Gastrocnemius medialis (tissue), 4 donors: ENCODE data around the gene PALLD. TPM values are rescaled to one million over a fixed set of nuclear protein-coding genes. Genes with fewer than 3 reads are reported as not detected.

ENCODE experiments used
- ATAC-seq, 2 donors: fragments of 150-250 bp; one replicate each; pipeline ENCODE4 v1.9.1; 2016
- DNase-seq, 2 donors: peaks; one replicate each; pipeline ENCODE4 v3.0.0-alpha.2; 2019
- H3K27ac ChIP-seq, 4 donors: fragments of 200-600 bp; sonication (generic); 1 replicate in 1 of 4; 2 replicates in 3 of 4; pipeline ENCODE4 v1.5.1; 2016 to 2018; ENCODE audit warnings: mild to moderate bottlenecking in 2 of 4, moderate library complexity in 1 of 4
- H3K27me3 ChIP-seq, 3 donors: fragments of 200-600 bp; sonication (generic) in 2 of 3; 1 replicate in 1 of 3; 2 replicates in 2 of 3; pipeline versions ENCODE4 v1.5.1 to v1.6.0; 2016 to 2019; ENCODE audit warnings: mild to moderate bottlenecking in 1 of 3, moderate library complexity in 1 of 3
- H3K36me3 ChIP-seq, 2 donors: fragments of 200-600 bp; sonication (generic) in 1 of 2; one replicate each; pipeline ENCODE4 v1.5.1; 2017 to 2018
- H3K4me1 ChIP-seq, 2 donors: fragments of 200-600 bp; sonication (generic) in 1 of 2; one replicate each; pipeline ENCODE4 v1.5.1; 2016 to 2017; ENCODE audit warnings: mild to moderate bottlenecking in 2 of 2
- H3K4me3 ChIP-seq, 4 donors: fragments of 200-600 bp; sonication (generic) in 3 of 4; 1 replicate in 1 of 4; 2 replicates in 3 of 4; pipeline ENCODE4 v1.5.1; 2016 to 2019; ENCODE audit warnings: mild to moderate bottlenecking in 2 of 4
- H3K9me3 ChIP-seq, 3 donors: fragments of 200-600 bp; sonication (generic) in 2 of 3; 1 replicate in 1 of 3; 2 replicates in 2 of 3; pipeline ENCODE4 v1.5.1; 2016 to 2019
- POLR2A ChIP-seq, 2 donors: fragments of 450-650 bp; IDR thresholded peaks; one replicate each; pipeline ENCODE4 v1.6.1; 2017; ENCODE audit warnings: antibody characterized with exemption in 2 of 2, mild to moderate bottlenecking in 2 of 2, moderate library complexity in 2 of 2
- in situ Hi-C, 4 donors: fragments of 200-750 bp; cut with MboI; loops; one replicate each; pipeline versions ENCODE4 v1.15.0 to v1.8.0; 2017; ENCODE audit warnings: low sequenced_read_pairs in 4 of 4
- intact Hi-C: fragments of 100-400 bp; cut with DNase I; formaldehyde crosslinking; loops from one replicate; pipeline ENCODE4 v1.15.1; 2023; ENCODE audit warnings: low total_unique reads
- total RNA-seq, 4 donors: library from RNA; depleted of rRNA; stranded (reverse); fragments of >200 nt; gene quantifications; one replicate each; pipeline versions ENCODE4 v1.1.0 to v1.2.3, GENCODE V29; 2016
- TF ChIP-seq, protein P1 (sequence below), 5 experiments: fragments of 450-650 bp in 3 of 5; fragments of 200-600 bp in 2 of 5; sonication (generic) in 2 of 5; IDR thresholded peaks in 4 of 5; conservative IDR thresholded peaks in 1 of 5; 1 replicate in 4 of 5; 2 replicates in 1 of 5; pipeline ENCODE4 v1.5.1; 2016 to 2019; ENCODE audit warnings: antibody characterized with exemption in 5 of 5, mild to moderate bottlenecking in 3 of 5, moderate library complexity in 3 of 5

PALLD gene
- total RNA-seq, 4 donors from 2014 or later: 165 to 439 (median 319) TPM

DNA sequence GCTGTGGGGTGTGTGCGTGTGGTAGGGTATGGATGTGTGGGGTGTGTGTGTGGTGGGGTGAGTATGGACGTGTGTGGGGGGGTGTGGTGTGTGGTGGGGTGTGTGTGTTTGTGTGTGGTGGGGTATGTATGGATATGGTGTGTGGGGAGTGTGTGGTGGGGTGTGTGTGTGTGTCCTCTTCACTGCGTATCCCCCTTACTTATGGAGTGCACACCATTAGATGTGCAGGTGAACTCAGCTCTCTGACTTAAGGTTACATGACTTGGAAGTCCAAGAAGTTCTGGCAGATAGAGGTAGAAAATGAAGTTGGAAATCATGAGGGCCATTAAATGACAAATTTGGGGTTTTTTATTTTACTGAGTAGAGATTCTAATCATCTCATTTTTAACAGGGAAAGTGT is 182.5 kb downstream of the PALLD start:
- DNase-seq: no peak
- intact Hi-C loops: no loop called here
- Histone ChIP-seq H3K4me1 (no peaks in the 10 kb centered on the region), H3K36me3 (no peaks in the 10 kb centered on the region), H3K4me3 (no peak overlapping the region), H3K9me3 (no peaks in the 10 kb centered on the region), H3K27ac (peak overlapping the region in 3 of 4 donors; percentile 9 to 22 (median 21)), H3K27me3 (no peaks in the 10 kb centered on the region)
- TF ChIP-seq, protein P1, sequence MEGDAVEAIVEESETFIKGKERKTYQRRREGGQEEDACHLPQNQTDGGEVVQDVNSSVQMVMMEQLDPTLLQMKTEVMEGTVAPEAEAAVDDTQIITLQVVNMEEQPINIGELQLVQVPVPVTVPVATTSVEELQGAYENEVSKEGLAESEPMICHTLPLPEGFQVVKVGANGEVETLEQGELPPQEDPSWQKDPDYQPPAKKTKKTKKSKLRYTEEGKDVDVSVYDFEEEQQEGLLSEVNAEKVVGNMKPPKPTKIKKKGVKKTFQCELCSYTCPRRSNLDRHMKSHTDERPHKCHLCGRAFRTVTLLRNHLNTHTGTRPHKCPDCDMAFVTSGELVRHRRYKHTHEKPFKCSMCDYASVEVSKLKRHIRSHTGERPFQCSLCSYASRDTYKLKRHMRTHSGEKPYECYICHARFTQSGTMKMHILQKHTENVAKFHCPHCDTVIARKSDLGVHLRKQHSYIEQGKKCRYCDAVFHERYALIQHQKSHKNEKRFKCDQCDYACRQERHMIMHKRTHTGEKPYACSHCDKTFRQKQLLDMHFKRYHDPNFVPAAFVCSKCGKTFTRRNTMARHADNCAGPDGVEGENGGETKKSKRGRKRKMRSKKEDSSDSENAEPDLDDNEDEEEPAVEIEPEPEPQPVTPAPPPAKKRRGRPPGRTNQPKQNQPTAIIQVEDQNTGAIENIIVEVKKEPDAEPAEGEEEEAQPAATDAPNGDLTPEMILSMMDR (IDR thresholded peaks at IDR 0.05 in 4 of 5, conservative IDR thresholded peaks at IDR 0.05 in 1 of 5): no peak
- TF ChIP-seq POLR2A (IDR thresholded peaks at IDR 0.05): no peak
- in situ Hi-C loops: loop anchor here in 3 of 4 donors (25.0 kb wide), 2 partner anchors 492 to 808 kb away; no protein-coding TSS in a partner anchor
- no peak for ATAC-seq

DNA sequence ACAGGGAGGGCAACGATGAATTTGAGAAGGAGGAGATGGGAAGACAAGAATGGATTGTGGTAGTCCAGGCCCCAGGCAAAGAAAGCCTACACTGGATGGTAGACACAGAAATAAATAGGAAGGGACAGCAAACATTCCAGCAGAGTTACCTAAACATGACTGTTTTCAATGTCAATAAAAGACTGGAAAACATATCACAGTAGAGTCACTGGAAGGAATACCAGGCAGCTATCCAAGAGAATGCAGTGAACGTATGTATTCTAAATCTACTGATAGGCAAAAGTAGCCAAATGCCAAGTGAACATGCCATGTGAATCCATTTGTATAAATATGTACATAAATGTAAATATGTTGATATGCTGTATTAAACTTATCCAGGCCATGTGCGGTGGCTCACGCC is 183.0 kb downstream of the PALLD start:
- in situ Hi-C loops (loop anchor here in 3 of 4 donors (25.0 kb wide), 2 partner anchors 493 to 807 kb away; no protein-coding TSS in a partner anchor), intact Hi-C loops (no loop called here)
- Histone ChIP-seq H3K4me3 (no peak overlapping the region), H3K36me3 (no peaks in the 10 kb centered on the region), H3K27me3 (no peaks in the 10 kb centered on the region), H3K9me3 (no peaks in the 10 kb centered on the region), H3K4me1 (no peaks in the 10 kb centered on the region), H3K27ac (peak overlapping the region in 3 of 4 donors; percentile 9 to 22 (median 21))
- TF ChIP-seq POLR2A (IDR thresholded peaks at IDR 0.05): no peak
- TF ChIP-seq, protein P1 (IDR thresholded peaks at IDR 0.05 in 4 of 5, conservative IDR thresholded peaks at IDR 0.05 in 1 of 5): no peak
- ATAC-seq (no peak), DNase-seq (no peak)

DNA sequence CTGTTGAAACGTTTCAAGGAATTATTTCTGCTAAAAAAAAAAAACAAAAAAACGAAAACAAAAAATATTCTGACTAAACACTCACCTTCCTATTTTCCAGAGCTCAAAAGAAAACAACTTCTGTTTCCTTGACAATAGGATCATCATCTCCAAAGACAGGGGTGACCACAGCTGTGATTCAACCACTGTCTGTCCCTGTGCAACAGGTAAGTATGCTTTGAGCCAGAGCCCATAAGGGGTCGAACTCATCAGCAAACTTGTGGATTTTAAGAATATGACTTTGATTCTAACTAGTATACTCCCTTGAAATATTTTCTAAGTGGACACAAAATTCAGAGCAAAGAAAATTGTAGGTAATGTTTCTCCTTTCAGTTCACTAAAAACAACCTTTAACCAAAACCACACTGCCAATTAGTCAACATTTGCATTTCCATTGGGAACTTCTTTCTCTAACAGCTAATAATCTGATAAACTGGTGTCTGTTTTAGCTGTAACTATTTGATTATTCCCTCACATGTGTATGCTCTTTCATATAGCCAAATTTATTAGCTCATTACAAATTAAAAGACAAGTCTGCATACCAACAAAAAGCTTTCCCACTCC is 186.1 kb downstream of the PALLD start:
- Histone ChIP-seq H3K27ac (peak overlapping the region in 1 of 4 donors; percentile 12), H3K36me3 (peaks cover 0 to 11% of the 10 kb centered on the region in 2 donors), H3K4me1 (peaks cover 0 to 7% of the 10 kb centered on the region in 2 donors), H3K4me3 (no peak overlapping the region), H3K27me3 (no peaks in the 10 kb centered on the region), H3K9me3 (no peaks in the 10 kb centered on the region)
- ATAC-seq: no peak
- TF ChIP-seq POLR2A (IDR thresholded peaks at IDR 0.05): no peak
- TF ChIP-seq, protein P1 (IDR thresholded peaks at IDR 0.05 in 4 of 5, conservative IDR thresholded peaks at IDR 0.05 in 1 of 5): no peak
- in situ Hi-C loops: loop anchor here in 3 of 4 donors (25.0 kb wide), 2 partner anchors 496 to 804 kb away; no protein-coding TSS in a partner anchor
- intact Hi-C loops: no loop called here
- DNase-seq: no peak

DNA sequence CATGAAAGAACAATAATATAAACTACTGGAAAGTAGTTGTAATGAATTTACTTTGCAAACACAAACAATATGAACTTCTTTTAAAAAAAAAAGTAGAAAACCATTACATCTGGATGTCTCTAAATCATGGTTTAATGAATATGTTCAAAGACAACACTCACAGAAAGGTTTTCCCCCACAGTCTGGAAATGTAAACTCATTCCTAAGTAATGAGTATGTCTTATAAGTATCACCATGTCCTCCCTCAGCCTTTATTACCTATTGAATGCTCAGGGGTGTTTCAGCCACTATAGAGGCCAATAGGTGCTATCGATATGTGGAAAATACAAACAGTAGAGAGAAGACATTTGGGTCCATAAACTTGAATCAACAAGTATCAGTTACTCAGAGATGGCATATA is 186.7 kb downstream of the PALLD start:
- H3K27me3 ChIP-seq: no peaks in the 10 kb centered on the region
- no peak for DNase-seq
- in situ Hi-C loops: loop anchor here in 3 of 4 donors (25.0 kb wide), 2 partner anchors 496 to 804 kb away; no protein-coding TSS in a partner anchor
- ATAC-seq: no peak
- H3K36me3 ChIP-seq: peaks cover 0 to 11% of the 10 kb centered on the region in 2 donors
- no peak overlapping the region for H3K4me3 ChIP-seq
- intact Hi-C loops: no loop called here
- TF ChIP-seq, protein P1 (IDR thresholded peaks at IDR 0.05 in 4 of 5, conservative IDR thresholded peaks at IDR 0.05 in 1 of 5): no peak
- no peak for TF ChIP-seq POLR2A (IDR thresholded peaks at IDR 0.05)
- peak overlapping the region in 1 of 4 donors; percentile 12 for H3K27ac ChIP-seq
- peaks cover 0 to 7% of the 10 kb centered on the region in 2 donors for H3K4me1 ChIP-seq
- H3K9me3 ChIP-seq: no peaks in the 10 kb centered on the region
